Measurements from ENCODE around the gene VSX2. TPM values are rescaled to one million over a fixed set of nuclear protein-coding genes. Genes with fewer than 3 reads are reported as not detected.

Gene VSX2
- total and polyA plus RNA-seq, 2 experiments from 2014 or later: 0.49 to 0.52 TPM

DNA sequence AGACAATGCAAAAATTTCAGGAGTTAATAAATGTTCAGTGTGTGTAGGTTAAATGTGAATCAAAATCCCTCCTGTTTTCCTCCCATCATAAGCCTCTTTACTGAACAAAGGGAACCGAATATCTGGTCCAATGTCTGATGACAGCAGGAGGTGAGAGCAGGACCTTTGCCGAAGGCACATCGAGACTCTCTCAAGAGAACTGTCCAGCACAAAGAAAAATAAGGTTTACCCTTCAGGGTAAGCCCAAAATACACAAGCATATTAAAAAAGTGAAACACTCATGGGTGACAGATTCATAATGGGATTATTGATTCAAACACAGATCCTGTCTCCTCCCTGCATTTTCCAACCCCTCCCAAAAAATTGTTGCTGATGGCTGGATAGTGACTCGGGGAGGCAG, 4.2 kb upstream of the VSX2 start (continued):
- TF ChIP-seq, protein P1, sequence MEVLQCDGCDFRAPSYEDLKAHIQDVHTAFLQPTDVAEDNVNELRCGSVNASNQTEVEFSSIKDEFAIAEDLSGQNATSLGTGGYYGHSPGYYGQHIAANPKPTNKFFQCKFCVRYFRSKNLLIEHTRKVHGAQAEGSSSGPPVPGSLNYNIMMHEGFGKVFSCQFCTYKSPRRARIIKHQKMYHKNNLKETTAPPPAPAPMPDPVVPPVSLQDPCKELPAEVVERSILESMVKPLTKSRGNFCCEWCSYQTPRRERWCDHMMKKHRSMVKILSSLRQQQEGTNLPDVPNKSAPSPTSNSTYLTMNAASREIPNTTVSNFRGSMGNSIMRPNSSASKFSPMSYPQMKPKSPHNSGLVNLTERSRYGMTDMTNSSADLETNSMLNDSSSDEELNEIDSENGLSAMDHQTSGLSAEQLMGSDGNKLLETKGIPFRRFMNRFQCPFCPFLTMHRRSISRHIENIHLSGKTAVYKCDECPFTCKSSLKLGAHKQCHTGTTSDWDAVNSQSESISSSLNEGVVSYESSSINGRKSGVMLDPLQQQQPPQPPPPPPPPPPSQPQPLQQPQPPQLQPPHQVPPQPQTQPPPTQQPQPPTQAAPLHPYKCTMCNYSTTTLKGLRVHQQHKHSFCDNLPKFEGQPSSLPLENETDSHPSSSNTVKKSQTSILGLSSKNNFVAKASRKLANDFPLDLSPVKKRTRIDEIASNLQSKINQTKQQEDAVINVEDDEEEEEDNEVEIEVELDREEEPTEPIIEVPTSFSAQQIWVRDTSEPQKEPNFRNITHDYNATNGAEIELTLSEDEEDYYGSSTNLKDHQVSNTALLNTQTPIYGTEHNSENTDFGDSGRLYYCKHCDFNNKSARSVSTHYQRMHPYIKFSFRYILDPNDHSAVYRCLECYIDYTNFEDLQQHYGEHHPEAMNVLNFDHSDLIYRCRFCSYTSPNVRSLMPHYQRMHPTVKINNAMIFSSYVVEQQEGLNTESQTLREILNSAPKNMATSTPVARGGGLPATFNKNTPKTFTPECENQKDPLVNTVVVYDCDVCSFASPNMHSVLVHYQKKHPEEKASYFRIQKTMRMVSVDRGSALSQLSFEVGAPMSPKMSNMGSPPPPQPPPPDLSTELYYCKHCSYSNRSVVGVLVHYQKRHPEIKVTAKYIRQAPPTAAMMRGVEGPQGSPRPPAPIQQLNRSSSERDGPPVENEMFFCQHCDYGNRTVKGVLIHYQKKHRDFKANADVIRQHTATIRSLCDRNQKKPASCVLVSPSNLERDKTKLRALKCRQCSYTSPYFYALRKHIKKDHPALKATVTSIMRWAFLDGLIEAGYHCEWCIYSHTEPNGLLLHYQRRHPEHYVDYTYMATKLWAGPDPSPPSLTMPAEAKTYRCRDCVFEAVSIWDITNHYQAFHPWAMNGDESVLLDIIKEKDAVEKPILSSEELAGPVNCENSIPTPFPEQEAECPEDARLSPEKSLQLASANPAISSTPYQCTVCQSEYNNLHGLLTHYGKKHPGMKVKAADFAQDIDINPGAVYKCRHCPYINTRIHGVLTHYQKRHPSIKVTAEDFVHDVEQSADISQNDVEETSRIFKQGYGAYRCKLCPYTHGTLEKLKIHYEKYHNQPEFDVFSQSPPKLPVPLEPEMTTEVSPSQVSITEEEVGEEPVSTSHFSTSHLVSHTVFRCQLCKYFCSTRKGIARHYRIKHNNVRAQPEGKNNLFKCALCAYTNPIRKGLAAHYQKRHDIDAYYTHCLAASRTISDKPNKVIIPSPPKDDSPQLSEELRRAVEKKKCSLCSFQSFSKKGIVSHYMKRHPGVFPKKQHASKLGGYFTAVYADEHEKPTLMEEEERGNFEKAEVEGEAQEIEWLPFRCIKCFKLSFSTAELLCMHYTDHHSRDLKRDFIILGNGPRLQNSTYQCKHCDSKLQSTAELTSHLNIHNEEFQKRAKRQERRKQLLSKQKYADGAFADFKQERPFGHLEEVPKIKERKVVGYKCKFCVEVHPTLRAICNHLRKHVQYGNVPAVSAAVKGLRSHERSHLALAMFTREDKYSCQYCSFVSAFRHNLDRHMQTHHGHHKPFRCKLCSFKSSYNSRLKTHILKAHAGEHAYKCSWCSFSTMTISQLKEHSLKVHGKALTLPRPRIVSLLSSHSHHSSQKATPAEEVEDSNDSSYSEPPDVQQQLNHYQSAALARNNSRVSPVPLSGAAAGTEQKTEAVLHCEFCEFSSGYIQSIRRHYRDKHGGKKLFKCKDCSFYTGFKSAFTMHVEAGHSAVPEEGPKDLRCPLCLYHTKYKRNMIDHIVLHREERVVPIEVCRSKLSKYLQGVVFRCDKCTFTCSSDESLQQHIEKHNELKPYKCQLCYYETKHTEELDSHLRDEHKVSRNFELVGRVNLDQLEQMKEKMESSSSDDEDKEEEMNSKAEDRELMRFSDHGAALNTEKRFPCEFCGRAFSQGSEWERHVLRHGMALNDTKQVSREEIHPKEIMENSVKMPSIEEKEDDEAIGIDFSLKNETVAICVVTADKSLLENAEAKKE (CRISPR knock-in tag; IDR thresholded peaks at IDR 0.05): no peak
- TF ChIP-seq POLR2AphosphoS5 (IDR thresholded peaks at IDR 0.05; ENCODE audit: low read depth) (no peak), NANOG (IDR thresholded peaks at IDR 0.05; ENCODE audit: borderline replicate concordance) (no peak), CREB1 (CRISPR knock-in tag; IDR thresholded peaks at IDR 0.05; ENCODE audit: low read depth) (no peak)

DNA sequence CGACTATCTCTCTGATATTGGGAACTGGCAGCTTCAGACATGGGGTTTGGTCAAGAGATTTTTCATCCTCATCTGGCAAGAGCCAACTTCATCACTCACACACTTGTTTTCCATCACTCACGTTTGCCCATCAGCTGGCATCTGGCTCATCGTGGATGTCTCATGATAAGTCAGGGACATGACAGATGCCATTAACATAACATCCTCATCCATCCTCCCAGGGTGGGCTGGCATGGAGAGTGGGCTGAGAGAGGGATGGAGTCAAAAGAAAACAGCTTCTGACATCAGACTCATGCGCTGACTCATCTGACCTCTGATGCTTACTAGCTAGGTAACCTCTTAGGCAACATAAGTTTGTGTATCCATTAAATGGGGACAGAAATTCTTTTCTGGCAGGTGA, 1.8 kb upstream of the VSX2 start:
- H3K4me3 ChIP-seq: no peak overlapping the region
- H3K27me3 ChIP-seq (ENCODE audit: insufficient read depth): peaks cover 62% of the 10 kb centered on the region
- no peaks in the 10 kb centered on the region for H3K9me2 ChIP-seq (ENCODE audit: insufficient read depth)
- no peak overlapping the region for H3K27ac ChIP-seq (ENCODE audit: low read depth)
- H3K79me2 ChIP-seq (replicated peaks; ENCODE audit: insufficient read depth): no peaks in the 10 kb centered on the region
- H4K20me1 ChIP-seq (replicated peaks; ENCODE audit: insufficient read depth): 0 out of 2 replicates have a peak, but pooled peaks cover 4% of the 10 kb centered on the region
- H3K4me3 Mint-ChIP-seq: no peak overlapping the region
- ATAC-seq: no peak
- H3K27me3 Mint-ChIP-seq (ENCODE audit: insufficient read depth, low read depth, poor library complexity): peaks cover 63% of the 10 kb centered on the region
- peaks cover 9% of the 10 kb centered on the region for H3K9me3 Mint-ChIP-seq
- H2AFZ ChIP-seq: no peak overlapping the region
- peaks cover 14% of the 10 kb centered on the region for H3K4me1 Mint-ChIP-seq
- no peak overlapping the region for H3K4me2 ChIP-seq
- H3K36me3 Mint-ChIP-seq (ENCODE audit: low read depth): peaks cover 2% of the 10 kb centered on the region; the same call in 1 of the 3 replicates
- H3K36me3 ChIP-seq (ENCODE audit: insufficient read depth): no peaks in the 10 kb centered on the region
- H3K27ac Mint-ChIP-seq: no peak overlapping the region
- DNase-seq (ENCODE audit: low spot score): no peak
- peaks cover 17% of the 10 kb centered on the region for H3K4me1 ChIP-seq (ENCODE audit: insufficient read depth)
- H3F3A ChIP-seq (replicated peaks; ENCODE audit: low read depth): peaks cover 8% of the 10 kb centered on the region; the same call in 1 of the 2 replicates
- TF ChIP-seq ZNF331 (CRISPR knock-in tag; IDR thresholded peaks at IDR 0.05; ENCODE audit: low read depth) (no peak), POLR2AphosphoS5 (IDR thresholded peaks at IDR 0.05; ENCODE audit: low read depth) (no peak), JUNB (IDR thresholded peaks at IDR 0.05; ENCODE audit: unreplicated experiment) (no peak), ZNF114 (CRISPR knock-in tag; IDR thresholded peaks at IDR 0.05) (no peak)
- TF ChIP-seq, protein P2, sequence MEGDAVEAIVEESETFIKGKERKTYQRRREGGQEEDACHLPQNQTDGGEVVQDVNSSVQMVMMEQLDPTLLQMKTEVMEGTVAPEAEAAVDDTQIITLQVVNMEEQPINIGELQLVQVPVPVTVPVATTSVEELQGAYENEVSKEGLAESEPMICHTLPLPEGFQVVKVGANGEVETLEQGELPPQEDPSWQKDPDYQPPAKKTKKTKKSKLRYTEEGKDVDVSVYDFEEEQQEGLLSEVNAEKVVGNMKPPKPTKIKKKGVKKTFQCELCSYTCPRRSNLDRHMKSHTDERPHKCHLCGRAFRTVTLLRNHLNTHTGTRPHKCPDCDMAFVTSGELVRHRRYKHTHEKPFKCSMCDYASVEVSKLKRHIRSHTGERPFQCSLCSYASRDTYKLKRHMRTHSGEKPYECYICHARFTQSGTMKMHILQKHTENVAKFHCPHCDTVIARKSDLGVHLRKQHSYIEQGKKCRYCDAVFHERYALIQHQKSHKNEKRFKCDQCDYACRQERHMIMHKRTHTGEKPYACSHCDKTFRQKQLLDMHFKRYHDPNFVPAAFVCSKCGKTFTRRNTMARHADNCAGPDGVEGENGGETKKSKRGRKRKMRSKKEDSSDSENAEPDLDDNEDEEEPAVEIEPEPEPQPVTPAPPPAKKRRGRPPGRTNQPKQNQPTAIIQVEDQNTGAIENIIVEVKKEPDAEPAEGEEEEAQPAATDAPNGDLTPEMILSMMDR (conservative IDR thresholded peaks at IDR 0.05; ENCODE audit: low read depth in 2 of 2): no peak
- TF ChIP-seq, protein P1 (CRISPR knock-in tag; IDR thresholded peaks at IDR 0.05): no peak
